Head of caudate nucleus (tissue), 42 donors: ENCODE data around the gene TMUB2.
"Not testable (repeated sequence)": the region's sequence is repeated elsewhere in the genome, so short reads cannot be mapped to it uniquely, and the experiment has no call there.

ENCODE experiments used
- DNase-seq, 42 donors: peaks; one replicate each; pipeline versions ENCODE4 v3.0.0 to v3.0.0-alpha.2; 2020 to 2021; ENCODE audit warnings: mixed read lengths in 7 of 42
- intact Hi-C: fragments of 100-400 bp; cut with DNase I; formaldehyde crosslinking; loops from one replicate; pipeline ENCODE4 v1.15.0; 2022

Gene TMUB2

GRCh38 chr17:44235583-44235936 lies 48.8 kb downstream of the TMUB2 start:
- no peak for DNase-seq
- intact Hi-C loops, result no loop called here

- intact Hi-C loops, result no loop called here
- no peak for DNase-seq
These were observed 49.7 kb downstream of the TMUB2 start for GRCh38 chr17:44236444-44236991.

- intact Hi-C loops, DNase-seq: not testable (repeated sequence)
These were observed 51.1 kb downstream of the TMUB2 start for GRCh38 chr17:44237886-44238285.

- intact Hi-C loops, result no loop called here
- DNase-seq, result peak in 9 of 42 donors; percentile 7 to 29 (median 14)
These were observed 54.4 kb downstream of the TMUB2 start for GRCh38 chr17:44241106-44241624.
